ENCODE data around the gene TTF2.
A peak's percentile ranks its signal among the peaks of the same experiment; 100 is the strongest.

TTF2 gene

GRCh38 chr1:117060441-117061317 lies 553 bp downstream of the TTF2 start:
- H3K4me1 Mint-ChIP-seq (ENCODE audit: low read depth) = peaks cover 49% of the 10 kb centered on the region
- peaks cover 20% of the 10 kb centered on the region for H3K36me3 Mint-ChIP-seq
- no peaks in the 10 kb centered on the region for H3K9me3 Mint-ChIP-seq (ENCODE audit: low read depth)
- H3K27me3 Mint-ChIP-seq = no peaks in the 10 kb centered on the region
- H3K4me3 Mint-ChIP-seq = no peak overlapping the region
- H3K27ac Mint-ChIP-seq = no peak overlapping the region

- no peak overlapping the region for H3K4me3 Mint-ChIP-seq
- peaks cover 23% of the 10 kb centered on the region for H3K36me3 Mint-ChIP-seq
- no peaks in the 10 kb centered on the region for H3K9me3 Mint-ChIP-seq (ENCODE audit: low read depth)
- no peaks in the 10 kb centered on the region for H3K27me3 Mint-ChIP-seq
- peaks cover 51% of the 10 kb centered on the region for H3K4me1 Mint-ChIP-seq (ENCODE audit: low read depth)
- no peak overlapping the region for H3K27ac Mint-ChIP-seq
Measured at GRCh38 chr1:117061986-117062415, 1.9 kb downstream of the TTF2 start.

GRCh38 chr1:117066367-117066766 lies 6.2 kb downstream of the TTF2 start:
- H3K27ac Mint-ChIP-seq = no peak overlapping the region
- H3K4me1 Mint-ChIP-seq (ENCODE audit: low read depth) = peaks cover 60% of the 10 kb centered on the region

GRCh38 chr1:117067533-117068370 lies 7.6 kb downstream of the TTF2 start:
- peaks cover 47% of the 10 kb centered on the region for H3K4me1 Mint-ChIP-seq (ENCODE audit: low read depth)
- H3K27ac Mint-ChIP-seq = no peak overlapping the region
- H3K9me3 Mint-ChIP-seq (ENCODE audit: low read depth) = no peaks in the 10 kb centered on the region
- H3K27me3 Mint-ChIP-seq = no peaks in the 10 kb centered on the region
- H3K4me3 Mint-ChIP-seq = no peak overlapping the region
- H3K36me3 Mint-ChIP-seq = peaks cover 20% of the 10 kb centered on the region

More at GRCh38 chr1:117066367-117066766, 6.2 kb downstream of the TTF2 start:
- Mint-ChIP-seq H3K4me3 (no peak overlapping the region), H3K27me3 (no peaks in the 10 kb centered on the region), H3K9me3 (ENCODE audit: low read depth) (no peaks in the 10 kb centered on the region), H3K36me3 (peaks cover 25% of the 10 kb centered on the region)

GRCh38 chr1:117068580-117068979 lies 8.5 kb downstream of the TTF2 start:
- Mint-ChIP-seq H3K4me1 (ENCODE audit: low read depth) (peaks cover 41% of the 10 kb centered on the region), H3K9me3 (ENCODE audit: low read depth) (no peaks in the 10 kb centered on the region), H3K27ac (no peak overlapping the region), H3K27me3 (no peaks in the 10 kb centered on the region), H3K4me3 (no peak overlapping the region), H3K36me3 (peaks cover 18% of the 10 kb centered on the region)

GRCh38 chr1:117069220-117069844 lies 9.2 kb downstream of the TTF2 start:
- Mint-ChIP-seq H3K4me3 (no peak overlapping the region), H3K27me3 (no peaks in the 10 kb centered on the region), H3K4me1 (ENCODE audit: low read depth) (peaks cover 36% of the 10 kb centered on the region), H3K36me3 (peaks cover 13% of the 10 kb centered on the region), H3K27ac (no peak overlapping the region), H3K9me3 (ENCODE audit: low read depth) (no peaks in the 10 kb centered on the region)

GRCh38 chr1:117070124-117070523 lies 10.0 kb downstream of the TTF2 start:
- peaks cover 34% of the 10 kb centered on the region for H3K4me1 Mint-ChIP-seq (ENCODE audit: low read depth)
- no peak overlapping the region for H3K27ac Mint-ChIP-seq
- no peaks in the 10 kb centered on the region for H3K9me3 Mint-ChIP-seq (ENCODE audit: low read depth)
- peaks cover 18% of the 10 kb centered on the region for H3K36me3 Mint-ChIP-seq
- no peaks in the 10 kb centered on the region for H3K27me3 Mint-ChIP-seq
- no peak overlapping the region for H3K4me3 Mint-ChIP-seq

GRCh38 chr1:117076648-117077047 lies 16.5 kb downstream of the TTF2 start:
- Mint-ChIP-seq H3K27ac (peak overlapping the region; percentile 94), H3K4me1 (ENCODE audit: low read depth) (peaks cover 29% of the 10 kb centered on the region), H3K4me3 (peak overlapping the region; percentile 24), H3K36me3 (peaks cover 30% of the 10 kb centered on the region), H3K27me3 (no peaks in the 10 kb centered on the region), H3K9me3 (ENCODE audit: low read depth) (no peaks in the 10 kb centered on the region)

GRCh38 chr1:117077267-117077666 lies 17.1 kb downstream of the TTF2 start:
- Mint-ChIP-seq H3K4me1 (ENCODE audit: low read depth) (peaks cover 29% of the 10 kb centered on the region), H3K9me3 (ENCODE audit: low read depth) (no peaks in the 10 kb centered on the region), H3K4me3 (peak overlapping the region; percentile 54), H3K27me3 (no peaks in the 10 kb centered on the region), H3K27ac (peak overlapping the region; percentile 94), H3K36me3 (peaks cover 32% of the 10 kb centered on the region)

- Mint-ChIP-seq H3K4me3 (no peak overlapping the region), H3K4me1 (ENCODE audit: low read depth) (peaks cover 47% of the 10 kb centered on the region), H3K9me3 (ENCODE audit: low read depth) (no peaks in the 10 kb centered on the region), H3K36me3 (peaks cover 36% of the 10 kb centered on the region), H3K27ac (no peak overlapping the region), H3K27me3 (no peaks in the 10 kb centered on the region)
Measured at GRCh38 chr1:117079737-117080136, 19.6 kb downstream of the TTF2 start.

- peak overlapping the region; percentile 65 for H3K27ac Mint-ChIP-seq
- peaks cover 31% of the 10 kb centered on the region for H3K36me3 Mint-ChIP-seq
- peaks cover 22% of the 10 kb centered on the region for H3K4me1 Mint-ChIP-seq (ENCODE audit: low read depth)
- no peaks in the 10 kb centered on the region for H3K27me3 Mint-ChIP-seq
- H3K9me3 Mint-ChIP-seq (ENCODE audit: low read depth) = no peaks in the 10 kb centered on the region
- H3K4me3 Mint-ChIP-seq = peak overlapping the region; percentile 17
Measured at GRCh38 chr1:117084231-117084630, 24.1 kb downstream of the TTF2 start.

GRCh38 chr1:117087686-117088085 lies 27.6 kb downstream of the TTF2 start:
- Mint-ChIP-seq H3K9me3 (ENCODE audit: low read depth) (no peaks in the 10 kb centered on the region), H3K36me3 (peaks cover 37% of the 10 kb centered on the region), H3K27ac (no peak overlapping the region), H3K27me3 (no peaks in the 10 kb centered on the region), H3K4me1 (ENCODE audit: low read depth) (peaks cover 19% of the 10 kb centered on the region), H3K4me3 (no peak overlapping the region)

GRCh38 chr1:117089996-117090395 lies 29.9 kb downstream of the TTF2 start:
- H3K4me3 Mint-ChIP-seq = no peak overlapping the region
- H3K27ac Mint-ChIP-seq = no peak overlapping the region
- peaks cover 19% of the 10 kb centered on the region for H3K4me1 Mint-ChIP-seq (ENCODE audit: low read depth)
- peaks cover 45% of the 10 kb centered on the region for H3K36me3 Mint-ChIP-seq
- H3K9me3 Mint-ChIP-seq (ENCODE audit: low read depth) = no peaks in the 10 kb centered on the region
- no peaks in the 10 kb centered on the region for H3K27me3 Mint-ChIP-seq

- no peaks in the 10 kb centered on the region for H3K9me3 Mint-ChIP-seq (ENCODE audit: low read depth)
- H3K36me3 Mint-ChIP-seq = peaks cover 44% of the 10 kb centered on the region
- peak overlapping the region; percentile 54 for H3K27ac Mint-ChIP-seq
- peaks cover 19% of the 10 kb centered on the region for H3K4me1 Mint-ChIP-seq (ENCODE audit: low read depth)
- no peak overlapping the region for H3K4me3 Mint-ChIP-seq
- no peaks in the 10 kb centered on the region for H3K27me3 Mint-ChIP-seq
Measured at GRCh38 chr1:117092594-117092993, 32.5 kb downstream of the TTF2 start.

- Mint-ChIP-seq H3K36me3 (peaks cover 44% of the 10 kb centered on the region), H3K4me3 (no peak overlapping the region), H3K4me1 (ENCODE audit: low read depth) (peaks cover 19% of the 10 kb centered on the region), H3K27me3 (no peaks in the 10 kb centered on the region), H3K27ac (peak overlapping the region; percentile 54), H3K9me3 (ENCODE audit: low read depth) (no peaks in the 10 kb centered on the region)
Measured at GRCh38 chr1:117093091-117093534, 33.0 kb downstream of the TTF2 start.

Measured in activated naive CD8-positive, alpha-beta T cell (primary cell).